Hepatocyte (in vitro differentiated cells): ENCODE measurements around the gene CCM2. TPM values are rescaled to one million over a fixed set of nuclear protein-coding genes. Genes with fewer than 3 reads are reported as not detected.
"Not testable (repeated sequence)": the region's sequence is repeated elsewhere in the genome, so short reads cannot be mapped to it uniquely, and the experiment has no call there.

Experiments
- DNase-seq: peaks from one replicate; pipeline ENCODE4 v3.0.0-alpha.2; 2016; ENCODE audit warnings: low spot score
- H2AFZ ChIP-seq: fragments of 200-600 bp; sonication (generic); 2 replicates; pipeline ENCODE4 v1.6.0; 2016; ENCODE audit warnings: antibody characterized with exemption, mild to moderate bottlenecking
- H3K27ac ChIP-seq: fragments of 200-600 bp; sonication (generic); 2 replicates; pipeline ENCODE4 v1.5.1; 2016; ENCODE audit warnings: mild to moderate bottlenecking
- H3K27me3 ChIP-seq: fragments of 200-600 bp; sonication (generic); 2 replicates; pipeline ENCODE4 v1.6.1; 2016
- H3K36me3 ChIP-seq: fragments of 200-600 bp; sonication (generic); replicated peaks from 2 replicates; pipeline ENCODE4 v1.5.1; 2016; ENCODE audit warnings: low read depth; ENCODE audit not compliant: insufficient read depth
- H3K4me1 ChIP-seq: fragments of 200-600 bp; sonication (generic); 2 replicates; pipeline ENCODE4 v1.5.1; 2016; ENCODE audit warnings: mild to moderate bottlenecking, moderate library complexity; ENCODE audit not compliant: insufficient read depth
- H3K4me2 ChIP-seq: fragments of 200-600 bp; sonication (generic); 2 replicates; pipeline ENCODE4 v1.6.0; 2016
- H3K4me3 ChIP-seq: fragments of 200-600 bp; sonication (generic); 2 replicates; pipeline ENCODE4 v1.5.1; 2016; ENCODE audit warnings: mild to moderate bottlenecking
- H3K79me2 ChIP-seq: fragments of 200-600 bp; sonication (generic); 2 replicates; pipeline ENCODE4 v1.6.0; 2017; ENCODE audit warnings: mild to moderate bottlenecking
- H3K9me2 ChIP-seq: fragments of 200-600 bp; sonication (generic); replicated peaks from 2 replicates; pipeline ENCODE4 v1.6.0; 2017; ENCODE audit warnings: mild to moderate bottlenecking; ENCODE audit not compliant: insufficient read depth
- H3K9me3 ChIP-seq: fragments of 200-600 bp; sonication (generic); 2 replicates; pipeline ENCODE4 v1.5.1; 2016; ENCODE audit warnings: low read depth, mild to moderate bottlenecking
- H4K20me1 ChIP-seq: fragments of 200-600 bp; sonication (generic); 2 replicates; pipeline ENCODE4 v1.6.0; 2016; ENCODE audit warnings: mild to moderate bottlenecking; ENCODE audit not compliant: insufficient read depth, poor library complexity, severe bottlenecking
- EZH2 ChIP-seq: fragments of 200-600 bp; sonication (generic); IDR thresholded peaks from 2 replicates; pipeline ENCODE4 v1.6.1; 2016; ENCODE audit warnings: antibody characterized with exemption, mild to moderate bottlenecking, borderline replicate concordance
- EZH2phosphoT487 ChIP-seq: fragments of 200-600 bp; sonication (generic); IDR thresholded peaks from one replicate; pipeline ENCODE4 v1.6.1; 2018; ENCODE audit warnings: antibody characterized with exemption, mild to moderate bottlenecking, low read depth, moderate library complexity; ENCODE audit not compliant: unreplicated experiment, severe bottlenecking
- WGBS: methylation state at CpG from one replicate; pipeline ENCODE4 v1.1.6; 2016; ENCODE audit warnings: low lambda C conversion rate; ENCODE audit errors: missing lambda C conversion rate; 5-methylcytosine and 5-hydroxymethylcytosine counted together
- polyA plus RNA-seq: library from polyadenylated mRNA; unstranded; fragments of >200 nt; fragmentation: Nextera tagmentation; extraction: Ambion mirVana; gene quantifications from 2 replicates; pipeline ENCODE4 v1.2.1, GENCODE V29; 2016
- total RNA-seq: library from RNA; depleted of rRNA; stranded (reverse); fragments of >200 nt; gene quantifications from 2 replicates; pipeline ENCODE4 v1.2.3, GENCODE V29; 2014
- TF ChIP-seq, protein P1 (sequence below): fragments of 200-600 bp; sonication (generic); IDR thresholded peaks from 2 replicates; pipeline ENCODE4 v1.5.1; 2016; ENCODE audit warnings: antibody characterized with exemption, mild to moderate bottlenecking; ENCODE audit not compliant: poor library complexity

Gene CCM2
- total and polyA plus RNA-seq, 2 experiments from 2014 or later = 32.2 to 57.1 TPM

DNA sequence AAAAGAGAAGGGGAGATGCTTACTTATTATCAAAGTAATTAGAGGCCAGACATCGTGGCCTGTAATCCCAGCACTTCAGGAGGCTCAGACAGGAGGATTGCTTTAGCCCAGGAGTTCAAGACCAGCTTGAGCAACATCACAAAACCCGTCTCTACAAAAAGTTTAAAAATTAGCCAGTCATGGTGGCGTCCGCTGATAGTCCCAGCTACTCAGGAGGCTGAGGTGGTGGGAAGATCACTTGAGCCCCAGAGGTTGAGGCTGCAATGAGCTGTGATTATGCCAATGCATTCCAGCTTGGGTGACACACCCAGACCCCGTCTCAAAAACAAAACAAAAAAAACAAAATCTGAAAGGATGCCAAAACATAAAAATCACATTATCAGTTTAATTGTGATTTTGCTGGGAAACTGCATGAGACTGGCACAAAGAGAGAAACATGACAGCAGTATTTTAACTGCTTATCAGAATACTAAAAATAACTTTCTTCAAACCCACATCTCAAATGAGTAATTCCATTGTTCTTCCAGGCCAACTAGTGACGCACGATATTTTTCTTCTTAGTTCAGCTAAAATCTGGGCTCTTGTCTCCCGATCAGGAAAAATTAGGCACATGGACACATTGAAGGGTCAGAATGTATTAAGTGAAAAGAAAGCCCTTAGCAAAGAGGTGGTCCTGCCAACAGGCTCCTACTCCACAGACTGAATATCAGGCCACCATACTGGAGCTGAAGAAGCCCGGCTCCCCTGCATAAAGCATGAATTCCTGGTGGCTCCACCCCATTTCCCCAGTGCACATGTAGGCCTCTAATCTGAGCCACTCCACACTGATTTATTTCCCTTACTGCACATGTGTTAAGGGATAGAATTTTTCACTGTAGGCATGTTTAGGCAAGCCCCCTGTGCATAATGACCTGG is 9.6 kb upstream of the CCM2 start:
- no peak for TF ChIP-seq EZH2
- no peak for TF ChIP-seq EZH2phosphoT487
- TF ChIP-seq, protein P1, sequence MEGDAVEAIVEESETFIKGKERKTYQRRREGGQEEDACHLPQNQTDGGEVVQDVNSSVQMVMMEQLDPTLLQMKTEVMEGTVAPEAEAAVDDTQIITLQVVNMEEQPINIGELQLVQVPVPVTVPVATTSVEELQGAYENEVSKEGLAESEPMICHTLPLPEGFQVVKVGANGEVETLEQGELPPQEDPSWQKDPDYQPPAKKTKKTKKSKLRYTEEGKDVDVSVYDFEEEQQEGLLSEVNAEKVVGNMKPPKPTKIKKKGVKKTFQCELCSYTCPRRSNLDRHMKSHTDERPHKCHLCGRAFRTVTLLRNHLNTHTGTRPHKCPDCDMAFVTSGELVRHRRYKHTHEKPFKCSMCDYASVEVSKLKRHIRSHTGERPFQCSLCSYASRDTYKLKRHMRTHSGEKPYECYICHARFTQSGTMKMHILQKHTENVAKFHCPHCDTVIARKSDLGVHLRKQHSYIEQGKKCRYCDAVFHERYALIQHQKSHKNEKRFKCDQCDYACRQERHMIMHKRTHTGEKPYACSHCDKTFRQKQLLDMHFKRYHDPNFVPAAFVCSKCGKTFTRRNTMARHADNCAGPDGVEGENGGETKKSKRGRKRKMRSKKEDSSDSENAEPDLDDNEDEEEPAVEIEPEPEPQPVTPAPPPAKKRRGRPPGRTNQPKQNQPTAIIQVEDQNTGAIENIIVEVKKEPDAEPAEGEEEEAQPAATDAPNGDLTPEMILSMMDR = no peak
- Histone ChIP-seq H3K36me3 (no peaks in the 10 kb centered on the region), H2AFZ (no peak overlapping the region), H4K20me1 (no peaks in the 10 kb centered on the region), H3K9me2 (no peaks in the 10 kb centered on the region), H3K4me1 (peaks cover 8% of the 10 kb centered on the region), H3K27me3 (no peaks in the 10 kb centered on the region), H3K4me2 (no peak overlapping the region), H3K79me2 (peaks cover 5% of the 10 kb centered on the region), H3K4me3 (no peak overlapping the region), H3K9me3 (no peaks in the 10 kb centered on the region), H3K27ac (peak overlapping the region; percentile 19)
- no peak for DNase-seq
- WGBS = 85% methylated on average over 9 of the region's 9 CpGs

GRCh38 chr7:44992004-44992795 is 7.8 kb upstream of the CCM2 start:
- H3K36me3 ChIP-seq, H3K9me3 ChIP-seq, DNase-seq, H3K9me2 ChIP-seq, H3K4me1 ChIP-seq, H3K27me3 ChIP-seq, H3K79me2 ChIP-seq, H3K4me3 ChIP-seq, H4K20me1 ChIP-seq, H3K4me2 ChIP-seq: not testable (repeated sequence)
- Histone ChIP-seq H2AFZ (peak overlapping the region; percentile 49), H3K27ac (peak overlapping the region; percentile 76)
- 78% methylated on average over 21 of the region's 21 CpGs for WGBS

DNA sequence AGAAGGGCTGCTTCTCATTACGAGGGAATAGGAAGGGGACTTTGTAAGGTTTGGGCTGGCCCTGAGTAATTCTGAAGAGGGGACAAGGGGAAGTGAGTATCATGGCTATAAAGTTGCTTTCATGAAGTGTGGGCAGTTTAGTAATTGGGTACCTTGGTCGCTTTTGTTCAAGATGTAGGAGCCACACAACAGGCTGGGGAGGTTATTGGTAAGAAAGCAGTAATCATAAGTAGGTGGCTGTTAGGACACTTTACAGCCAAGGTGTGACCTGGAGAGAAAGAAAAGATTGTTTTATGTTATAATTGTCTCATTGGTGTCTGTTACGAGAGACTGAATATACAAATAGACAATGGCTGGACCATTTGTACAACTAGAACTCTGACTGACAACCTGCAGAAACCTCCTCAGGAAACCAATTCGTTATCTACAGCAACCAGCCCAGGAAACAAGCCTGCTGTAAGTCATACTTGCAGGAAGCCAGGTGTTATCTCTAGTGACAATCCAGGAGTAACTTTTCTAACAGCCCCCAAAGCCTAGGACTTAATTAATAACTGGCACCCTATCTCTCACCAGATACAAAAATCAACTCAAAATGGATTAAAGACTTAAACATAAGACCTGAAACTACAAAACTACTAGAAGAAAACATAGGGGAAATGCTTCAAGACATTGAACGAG is 5.0 kb upstream of the CCM2 start:
- Histone ChIP-seq H3K27ac (no peak overlapping the region), H3K4me3 (no peak overlapping the region), H4K20me1 (no peaks in the 10 kb centered on the region), H3K4me2 (no peak overlapping the region), H3K9me3 (no peaks in the 10 kb centered on the region), H2AFZ (no peak overlapping the region), H3K79me2 (no peaks in the 10 kb centered on the region), H3K36me3 (no peaks in the 10 kb centered on the region), H3K4me1 (peaks cover 3% of the 10 kb centered on the region), H3K9me2 (no peaks in the 10 kb centered on the region), H3K27me3 (no peaks in the 10 kb centered on the region)
- TF ChIP-seq EZH2phosphoT487 (no peak), EZH2 (no peak)
- TF ChIP-seq, protein P1 = no peak
- DNase-seq = no peak
- WGBS = 79% methylated on average over 5 of the region's 5 CpGs
